Caki2 (cell line): ENCODE data around the gene GAB3. TPM values are rescaled to one million over a fixed set of nuclear protein-coding genes. Genes with fewer than 3 reads are reported as not detected.
"Not testable (repeated sequence)": the region's sequence is repeated elsewhere in the genome, so short reads cannot be mapped to it uniquely, and the experiment has no call there.

Source experiments
- DNase-seq: peaks from one replicate; pipeline ENCODE4 v3.0.0-alpha.2; 2015; ENCODE audit warnings: low read depth
- in situ Hi-C: cut with HindIII; loops from 2 replicates; pipeline ENCODE4 v1.10.0; 2016; ENCODE audit warnings: low sequenced_read_pairs, low pct_unique_long_range_greater_than_20kb, mixed read lengths
- total RNA-seq: library from RNA; depleted of rRNA; stranded (reverse); fragments of >200 nt; shearing (Covaris generic); gene quantifications from 2 replicates; pipeline ENCODE4 v1.2.3, GENCODE V29; 2014; ENCODE audit warnings: low replicate concordance

The GAB3 gene
- total RNA-seq, 1 experiment from 2014 or later = 0.14 TPM

DNA sequence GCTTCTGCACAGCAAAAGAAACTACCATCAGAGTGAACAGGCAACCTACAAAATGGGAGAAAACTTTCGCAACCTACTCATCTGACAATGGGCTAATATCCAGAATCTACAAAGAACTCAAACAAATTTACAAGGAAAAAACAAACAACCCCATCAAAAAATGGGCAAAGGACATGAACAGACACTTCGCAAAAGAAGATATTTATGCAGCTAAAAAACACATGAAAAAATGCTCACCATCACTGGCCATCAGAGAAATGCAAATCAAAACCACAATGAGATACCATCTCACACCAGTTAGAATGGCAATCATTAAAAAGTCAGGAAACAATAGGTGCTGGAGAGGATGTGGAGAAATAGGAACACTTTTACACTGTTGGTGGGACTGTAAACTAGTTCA lies 60.4 kb downstream of the GAB3 start:
- in situ Hi-C loops, DNase-seq: not testable (repeated sequence)

DNA sequence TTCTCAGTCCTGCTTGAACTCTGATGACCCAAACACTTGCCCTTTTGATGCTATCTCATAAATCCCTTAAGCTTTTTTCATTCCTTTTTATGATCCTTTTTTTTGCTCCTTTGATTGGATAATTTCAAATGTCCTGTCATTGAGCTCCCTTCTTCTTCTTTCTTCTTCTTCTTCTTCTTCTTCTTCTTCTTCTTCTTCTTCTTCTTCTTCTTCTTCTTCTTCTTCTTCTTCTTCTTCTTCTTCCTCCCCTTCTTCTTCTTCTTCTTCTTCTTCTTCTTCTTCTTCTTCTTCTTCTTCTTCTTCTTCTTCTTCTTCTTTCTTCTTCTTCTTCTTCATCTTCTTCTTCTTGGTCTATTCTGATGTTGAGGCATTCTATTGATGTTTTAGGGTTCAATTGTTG lies 78.8 kb downstream of the GAB3 start:
- in situ Hi-C loops, DNase-seq: not testable (repeated sequence)

DNA sequence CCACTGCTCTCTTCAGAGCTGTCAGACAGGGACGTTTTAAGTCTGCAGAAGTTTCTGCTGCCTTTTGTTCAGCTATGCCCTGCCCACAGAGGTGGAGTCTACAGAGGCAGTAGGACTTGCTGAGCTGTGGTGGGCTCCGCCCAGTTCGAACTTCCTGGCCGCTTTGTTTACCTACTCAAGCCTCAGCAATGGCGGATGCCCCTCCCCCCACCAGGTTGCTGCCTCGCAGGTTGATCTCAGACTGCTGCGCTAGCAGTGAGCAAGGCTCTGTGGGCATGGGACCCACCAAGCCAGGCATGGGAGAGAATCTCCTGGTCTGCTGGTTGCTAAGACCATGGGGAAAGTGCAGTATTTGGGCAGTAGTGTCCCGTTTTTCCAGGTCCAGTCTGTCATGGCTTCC lies 80.0 kb downstream of the GAB3 start:
- DNase-seq, in situ Hi-C loops: not testable (repeated sequence)

DNA sequence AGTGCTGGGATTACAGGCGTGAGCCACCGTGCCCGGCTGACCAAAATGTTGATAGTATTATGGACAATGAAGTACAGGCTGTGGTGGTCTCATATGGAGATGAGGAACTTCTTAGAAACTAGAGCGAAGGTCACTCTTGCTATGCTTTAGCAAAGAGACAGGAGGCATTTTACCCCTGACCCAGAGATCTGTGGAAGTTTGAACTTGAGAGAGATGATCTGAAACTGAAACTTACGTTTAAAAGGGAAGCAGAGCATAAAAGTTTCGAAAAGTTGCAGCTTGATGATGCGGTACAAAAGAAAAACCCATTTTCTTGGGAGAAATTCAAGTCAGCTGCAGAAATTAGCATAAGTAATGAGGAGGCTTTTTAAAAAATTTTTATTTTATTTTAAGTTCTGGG lies 89.0 kb downstream of the GAB3 start:
- in situ Hi-C loops = no loop called here
- DNase-seq = no peak

DNA sequence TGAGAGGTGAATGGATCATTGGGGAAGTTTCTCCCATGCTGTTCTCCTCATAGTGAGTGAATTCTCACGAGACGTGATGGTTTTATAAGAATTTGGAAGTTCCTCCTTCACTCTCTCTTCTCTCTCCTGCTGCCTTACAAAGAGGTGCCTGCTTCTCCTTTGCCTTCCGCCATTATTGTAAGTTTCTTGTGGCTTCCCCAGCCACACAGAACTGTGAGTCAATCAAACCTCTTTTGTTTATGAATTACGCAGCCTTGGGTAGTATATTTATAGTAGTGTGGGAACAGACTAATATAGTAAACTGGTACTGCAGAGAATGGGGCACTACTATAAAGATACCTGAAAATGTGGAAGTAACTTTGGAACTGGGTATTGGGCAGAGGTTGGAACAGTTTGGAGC lies 89.7 kb downstream of the GAB3 start:
- no peak for DNase-seq
- in situ Hi-C loops = no loop called here

DNA sequence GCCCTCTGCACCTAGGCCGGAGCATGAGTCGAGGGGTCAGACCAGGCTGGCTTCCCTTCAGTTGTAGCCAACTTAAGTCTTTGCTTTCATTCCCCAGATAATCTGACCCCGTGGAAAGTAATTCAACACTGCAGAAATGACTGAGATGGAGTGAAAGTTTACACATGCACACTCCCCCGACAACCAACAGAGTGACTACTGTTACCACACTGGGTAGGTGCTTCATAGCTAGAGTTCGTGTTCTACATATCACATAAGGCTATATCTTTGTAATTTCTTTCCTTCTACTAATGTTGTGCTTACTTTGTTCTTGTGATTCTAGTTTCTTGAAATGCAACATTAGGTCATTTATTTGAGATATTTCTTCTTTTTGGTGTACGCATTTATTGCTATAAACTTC lies 90.3 kb downstream of the GAB3 start:
- no peak for DNase-seq
- in situ Hi-C loops = no loop called here

DNA sequence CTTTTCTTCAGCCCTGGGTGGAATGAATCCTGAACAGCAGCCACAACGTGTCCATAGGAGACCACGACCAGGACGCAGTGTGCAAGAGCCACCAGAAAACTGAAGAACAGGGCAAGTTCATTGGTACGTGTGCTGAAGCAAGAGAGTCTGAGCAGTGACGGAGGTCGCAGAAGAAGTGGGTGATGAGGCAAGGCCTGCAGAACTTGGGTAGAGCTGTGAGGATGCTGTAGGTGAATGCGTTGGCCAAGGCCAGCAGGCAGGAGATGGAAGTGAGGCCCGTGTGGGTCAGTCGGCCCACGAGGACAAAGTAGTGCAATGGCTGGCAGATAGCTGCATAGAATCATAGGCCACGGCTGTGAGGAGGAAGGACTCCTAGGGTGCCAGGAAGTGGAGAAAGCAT lies 91.9 kb downstream of the GAB3 start:
- in situ Hi-C loops = no loop called here
- DNase-seq = no peak

DNA sequence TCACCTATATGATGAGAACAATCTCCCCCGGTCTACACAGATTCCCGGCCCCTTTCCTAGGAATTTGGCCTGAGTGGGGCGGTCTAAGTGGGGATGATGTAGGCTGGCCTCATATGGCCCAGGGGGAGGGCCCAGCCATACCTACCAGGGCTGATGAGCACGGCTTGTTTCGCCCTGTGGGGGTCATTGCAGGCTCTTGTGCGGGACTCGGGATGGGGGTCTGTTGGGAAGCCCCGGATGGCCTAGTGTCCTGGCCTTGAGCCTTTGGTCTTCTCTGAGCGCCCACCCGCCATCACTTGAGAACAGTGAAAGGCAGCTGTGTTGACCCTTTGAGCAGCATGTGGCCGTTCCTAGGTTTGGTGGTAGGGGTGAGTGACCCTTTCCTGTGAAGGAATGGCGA lies 92.7 kb downstream of the GAB3 start:
- in situ Hi-C loops = no loop called here
- DNase-seq = no peak

DNA sequence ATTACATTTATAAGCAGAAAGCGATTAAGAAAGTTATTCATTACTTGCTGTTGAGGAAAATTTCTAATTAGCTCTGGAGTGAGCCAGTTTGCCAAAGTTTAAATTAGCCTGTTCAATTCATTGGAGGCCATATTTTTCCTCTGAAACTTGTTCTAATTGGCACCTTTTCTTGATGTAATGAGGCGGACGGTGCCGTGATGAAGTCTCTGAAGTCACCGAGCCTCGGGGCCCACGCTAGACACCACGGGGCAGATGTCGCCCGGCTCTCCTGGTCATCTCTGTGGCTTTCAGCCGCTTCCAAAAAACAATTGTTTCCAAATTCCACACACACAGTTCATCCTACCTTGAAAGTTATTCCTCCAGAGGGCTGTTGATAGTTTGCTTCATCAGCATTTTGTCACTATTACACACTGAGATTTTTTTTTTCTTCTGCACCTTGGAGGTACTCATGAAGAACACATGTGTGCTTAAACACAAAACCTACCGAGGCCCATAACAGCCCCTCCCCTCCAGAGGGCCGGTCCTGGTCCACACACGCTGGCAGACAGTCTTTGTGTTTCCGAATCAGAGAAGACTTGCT lies 93.6 kb downstream of the GAB3 start:
- no peak for DNase-seq
- in situ Hi-C loops = no loop called here

DNA sequence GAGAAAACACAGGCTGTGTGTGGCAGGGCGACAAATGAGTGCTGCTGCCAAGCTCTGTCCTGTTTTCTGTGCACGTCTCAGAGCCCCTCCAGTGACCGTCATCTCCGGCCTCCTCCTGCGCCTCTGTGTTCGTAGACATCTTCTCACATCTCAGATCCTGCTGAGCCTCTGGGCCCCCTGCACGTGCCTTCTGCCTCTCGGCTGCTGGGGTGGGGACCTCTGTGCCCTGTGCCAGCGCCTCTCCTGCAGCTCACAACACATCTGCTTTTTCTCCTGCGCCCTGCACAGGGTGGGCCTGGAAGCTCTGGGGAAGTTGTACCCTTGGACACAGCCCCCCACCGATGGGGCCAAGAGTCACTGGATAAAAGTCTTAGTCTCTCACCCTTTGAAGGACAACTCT lies 95.1 kb downstream of the GAB3 start:
- in situ Hi-C loops = no loop called here

DNA sequence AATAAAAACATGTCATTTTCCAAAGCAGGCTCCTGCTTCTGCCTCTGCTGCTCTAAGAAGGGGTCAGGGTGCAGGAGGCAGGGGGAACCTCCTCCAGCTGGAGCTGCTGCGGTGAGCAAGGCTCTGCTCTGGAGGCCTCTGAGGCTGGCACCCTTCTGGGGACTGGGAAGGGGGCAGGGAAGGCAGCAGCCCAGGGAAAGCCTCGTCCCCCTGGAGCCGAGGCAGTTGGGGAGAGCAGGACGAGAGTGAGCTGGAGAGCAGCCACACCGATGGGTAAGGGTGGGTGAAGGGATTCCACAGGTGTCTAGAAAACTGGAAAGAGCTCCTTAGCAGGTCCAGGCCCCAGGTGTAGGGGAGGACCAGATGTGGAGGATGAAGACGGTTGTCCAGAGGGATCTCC lies 95.5 kb downstream of the GAB3 start:
- DNase-seq = no peak
- in situ Hi-C loops = no loop called here

More for the DNA sequence above, 95.1 kb downstream of the GAB3 start:
- DNase-seq = no peak

DNA sequence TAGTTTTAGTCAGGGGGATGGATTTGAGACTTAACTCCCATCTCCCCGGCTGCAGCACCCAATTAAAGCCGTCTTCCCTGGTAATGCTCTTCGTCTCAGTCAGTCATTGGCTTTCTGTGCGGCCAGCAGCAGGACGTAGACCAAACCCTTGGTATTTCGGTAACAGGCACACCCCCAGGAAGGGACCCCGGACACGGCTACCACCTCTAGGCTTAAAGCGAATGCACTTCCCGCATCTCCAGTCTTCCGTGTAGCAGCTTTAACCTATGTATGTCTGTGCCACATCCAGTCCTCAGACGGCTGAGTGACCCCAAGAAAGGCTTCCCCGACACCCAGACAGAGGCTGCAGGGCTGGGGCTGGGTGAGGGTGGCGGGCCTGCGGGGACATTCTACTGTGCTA lies 96.0 kb downstream of the GAB3 start:
- DNase-seq = no peak
- in situ Hi-C loops = no loop called here

DNA sequence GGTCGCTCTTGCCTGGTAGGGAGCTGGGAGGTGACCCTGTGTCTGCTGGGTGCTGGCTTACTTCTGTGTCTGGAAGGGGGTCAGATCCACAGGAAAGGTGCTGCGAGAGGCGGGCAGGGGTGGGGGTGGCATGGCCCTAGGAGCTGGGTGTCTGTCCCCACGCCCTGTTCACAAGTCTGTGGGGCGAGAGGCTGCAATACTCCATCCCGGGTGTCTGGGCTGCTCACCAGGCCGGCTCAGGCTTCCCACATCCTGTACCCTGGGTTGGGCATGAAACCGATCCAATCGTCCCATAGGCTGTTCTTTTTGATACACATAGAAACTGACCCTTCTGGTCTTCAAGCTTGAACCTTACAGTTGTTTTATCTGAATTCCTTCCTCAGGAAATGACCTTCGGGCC lies 96.5 kb downstream of the GAB3 start:
- no peak for DNase-seq
- in situ Hi-C loops = no loop called here

DNA sequence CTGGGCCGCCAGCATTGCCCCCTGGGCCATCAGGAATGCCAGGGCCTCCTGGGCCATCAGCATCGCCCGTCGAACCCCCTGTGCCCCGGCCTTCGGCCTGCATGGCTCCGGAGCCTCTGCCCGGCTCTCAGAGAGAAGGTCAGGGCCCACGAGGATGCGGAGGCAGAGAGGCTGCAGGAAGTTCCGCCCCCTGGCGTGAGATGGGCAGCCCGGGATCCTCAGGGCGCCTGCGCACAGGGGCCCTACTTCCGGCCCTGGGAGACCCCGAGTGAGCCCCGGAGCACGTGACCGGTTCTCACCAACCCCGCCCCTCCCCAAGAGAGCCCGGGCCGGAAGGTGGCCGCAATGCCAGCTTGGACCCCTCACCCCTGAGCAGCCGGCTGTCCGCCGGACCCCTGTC lies 97.5 kb downstream of the GAB3 start, which contains the start of gene CTAG2:
Gene CTAG2 (minus strand): TSS at position 167 of the 400 bp plus-strand sequence. CDS start 64 bp downstream, at position 103.
- DNase-seq, in situ Hi-C loops: not testable (repeated sequence)

DNA sequence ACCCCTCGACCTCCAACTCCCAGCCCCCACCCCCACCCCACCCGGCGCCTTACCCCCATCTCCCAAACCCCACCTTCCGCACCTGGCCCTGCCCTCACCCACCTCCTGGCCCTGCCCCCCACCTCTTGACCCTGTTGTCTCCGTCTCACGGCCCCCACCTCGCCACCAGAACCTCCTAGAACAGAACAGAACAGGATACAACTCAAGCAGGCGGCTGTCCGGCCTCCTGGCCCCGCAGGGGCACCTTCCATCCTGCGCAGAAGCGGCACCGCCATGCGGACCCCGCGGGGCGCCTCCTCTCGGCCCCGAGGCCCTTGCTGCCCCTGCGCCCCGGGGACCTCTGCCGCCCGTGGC lies 97.9 kb downstream of the GAB3 start:
- no peak for DNase-seq
- in situ Hi-C loops = no loop called here

DNA sequence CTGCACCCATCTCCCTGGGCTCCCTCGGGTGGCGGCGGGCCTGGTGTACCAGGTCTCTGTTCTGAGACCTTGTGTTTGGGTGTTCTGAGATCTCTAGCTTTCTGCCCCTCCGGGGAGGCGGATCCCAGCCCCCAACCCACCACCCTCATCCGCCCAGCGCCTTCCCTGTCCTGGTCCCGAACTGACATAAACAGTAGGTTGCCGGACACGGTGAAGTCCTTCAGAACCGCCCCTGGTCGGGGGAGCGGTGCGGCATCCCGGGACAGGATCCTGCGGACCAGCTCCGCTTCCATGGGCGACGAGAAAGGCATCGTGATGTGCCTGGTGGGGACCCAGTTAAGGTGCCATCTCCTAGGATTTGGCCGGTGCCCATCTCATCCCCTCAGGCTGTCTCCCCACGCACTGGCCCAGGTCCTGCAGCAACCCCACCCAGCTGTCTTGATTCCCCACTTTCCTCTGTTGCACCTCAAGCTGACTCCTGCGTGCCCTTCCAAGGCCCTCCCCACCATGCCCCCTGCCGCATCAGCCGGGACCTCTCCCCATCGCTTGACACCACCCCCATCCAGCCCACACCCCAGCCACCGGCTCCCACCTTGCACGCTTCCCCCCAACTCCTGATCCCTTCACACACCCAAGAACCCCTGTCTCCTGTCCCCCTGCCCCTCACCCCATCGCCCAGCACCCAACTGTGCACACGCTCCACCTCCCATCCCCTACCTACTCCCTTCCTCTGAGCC lies 98.4 kb downstream of the GAB3 start:
- in situ Hi-C loops = no loop called here

DNA sequence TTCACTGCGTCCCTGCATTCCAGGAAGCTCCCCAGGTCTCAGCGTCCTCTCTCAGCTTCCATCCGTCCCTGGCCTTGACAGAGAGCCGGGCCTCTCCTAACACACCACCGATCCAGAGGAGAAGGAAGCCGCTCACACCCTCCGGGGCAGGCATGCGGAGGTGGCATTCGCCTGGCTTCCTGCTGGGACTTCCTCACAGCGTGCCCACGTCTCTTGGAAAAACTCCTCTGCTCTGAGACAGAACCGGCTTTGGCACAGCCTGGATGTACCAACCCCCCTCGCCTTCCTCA lies 100.7 kb downstream of the GAB3 start:
- no peak for DNase-seq
- in situ Hi-C loops = no loop called here

More for the DNA sequence above, 98.4 kb downstream of the GAB3 start:
- no peak for DNase-seq

DNA sequence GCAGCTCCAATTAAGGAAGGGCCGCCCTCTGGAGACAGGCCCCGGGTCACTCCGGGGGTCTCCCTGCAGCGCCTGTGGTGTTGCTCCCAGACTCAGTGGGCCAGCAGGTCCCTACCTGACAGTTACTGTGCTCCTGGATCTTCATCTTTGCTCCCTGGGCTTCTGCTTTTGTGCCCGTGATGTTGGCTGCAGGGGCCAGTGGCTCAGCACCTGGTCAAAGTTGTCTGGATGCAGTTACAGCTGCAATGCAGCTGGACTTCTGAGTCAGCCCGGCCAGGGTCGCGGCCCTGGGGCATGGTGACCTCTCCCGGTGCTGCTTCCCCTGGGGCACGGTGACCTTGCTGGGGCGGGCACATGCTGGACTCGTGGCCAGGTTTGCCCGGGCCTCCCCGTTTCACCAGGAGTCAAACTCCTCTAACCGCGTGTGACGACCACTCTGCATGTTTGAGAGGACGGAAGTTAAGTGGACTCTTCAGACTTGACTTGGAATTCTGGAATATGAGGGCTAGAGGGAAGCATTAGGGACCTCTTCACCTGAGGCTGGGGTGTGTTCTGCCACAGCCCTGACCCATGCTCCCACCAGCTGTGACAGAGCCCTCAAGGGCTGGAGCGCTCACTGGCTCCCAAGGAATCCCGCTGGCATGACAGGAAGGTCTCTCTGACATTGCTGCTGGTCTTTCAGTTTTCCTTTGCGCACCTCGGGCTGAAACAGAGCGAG lies 101.2 kb downstream of the GAB3 start:
- in situ Hi-C loops = no loop called here
- no peak for DNase-seq

DNA sequence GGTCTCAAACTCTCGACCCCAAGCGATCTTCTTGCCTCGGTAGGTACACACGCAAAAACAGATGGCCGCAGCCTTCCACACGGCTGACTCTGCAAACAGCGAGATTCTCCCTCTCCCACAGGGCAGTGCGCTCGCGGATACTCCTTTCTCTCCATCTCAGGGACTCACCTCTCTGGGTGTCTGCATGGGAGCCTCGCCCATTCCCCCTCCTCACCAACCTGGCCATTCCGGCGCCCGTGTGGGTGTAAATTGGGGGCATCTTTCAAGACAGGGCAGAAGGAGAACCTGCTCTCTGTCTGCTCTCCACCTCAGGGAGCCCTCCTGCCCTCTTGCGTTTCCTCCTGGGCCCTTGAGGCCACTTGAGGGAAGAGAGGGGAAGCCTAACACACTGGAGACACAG lies 101.9 kb downstream of the GAB3 start:
- in situ Hi-C loops = no loop called here
- DNase-seq = no peak
